ENCODE measurements around the gene TTLL12.
A peak's percentile ranks its signal among the peaks of the same experiment; 100 is the strongest.
"Not testable (repeated sequence)": the region's sequence is repeated elsewhere in the genome, so short reads cannot be mapped to it uniquely, and the experiment has no call there.

Gene TTLL12

DNA sequence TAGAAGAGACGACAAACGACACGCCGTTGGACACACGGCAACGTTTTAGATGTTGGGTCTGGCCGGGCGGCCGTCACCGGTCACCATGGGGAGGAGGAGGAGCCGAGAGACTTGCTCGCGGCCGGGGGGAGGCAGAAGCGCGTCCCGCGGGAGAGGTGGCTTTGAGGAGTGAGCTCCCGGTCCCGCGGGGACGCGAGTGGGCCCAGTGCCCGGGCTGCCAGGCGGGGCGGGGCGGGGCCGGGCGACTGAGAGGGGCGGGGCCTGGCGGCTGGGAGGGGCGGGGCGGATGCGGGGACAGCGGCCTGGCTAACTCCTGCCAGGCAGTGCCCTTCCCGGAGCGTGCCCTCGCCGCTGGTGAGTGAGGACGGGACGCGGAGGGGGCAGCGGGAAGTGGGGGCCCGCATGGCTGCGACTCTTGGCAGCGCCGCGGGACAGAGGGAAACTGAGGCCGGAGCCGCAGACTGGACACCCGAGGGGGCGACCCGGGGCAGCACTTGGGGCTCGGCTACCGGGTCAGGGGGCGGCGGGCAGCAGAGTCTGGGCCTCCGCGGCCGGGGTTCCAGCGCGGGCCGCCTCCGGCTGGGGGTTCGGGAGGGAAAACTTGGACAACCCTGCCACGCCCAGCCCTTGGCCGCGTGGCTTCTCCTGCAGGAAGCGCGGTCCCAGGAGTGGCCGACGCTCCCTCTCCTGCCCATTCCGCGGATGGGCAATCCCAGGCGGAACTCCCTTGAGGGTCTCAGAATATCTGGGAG, 35.5 kb downstream of the TTLL12 start, which contains the start of gene TSPO:
TSS of gene TSPO (plus strand) at position 309 of the 752 bp plus-strand sequence. CDS start 7,680 bp downstream, outside the sequence.
- no peak for TF ChIP-seq CTCF (IDR thresholded peaks at IDR 0.05; ENCODE audit: insufficient read depth, low read depth, low read length, missing control alignments)
- peak; percentile 49 for DNase-seq (ENCODE audit: low read depth)
- peak within 1 kb of the TSS; percentile 82 for H3K4me3 ChIP-seq (ENCODE audit: low read length)

DNA sequence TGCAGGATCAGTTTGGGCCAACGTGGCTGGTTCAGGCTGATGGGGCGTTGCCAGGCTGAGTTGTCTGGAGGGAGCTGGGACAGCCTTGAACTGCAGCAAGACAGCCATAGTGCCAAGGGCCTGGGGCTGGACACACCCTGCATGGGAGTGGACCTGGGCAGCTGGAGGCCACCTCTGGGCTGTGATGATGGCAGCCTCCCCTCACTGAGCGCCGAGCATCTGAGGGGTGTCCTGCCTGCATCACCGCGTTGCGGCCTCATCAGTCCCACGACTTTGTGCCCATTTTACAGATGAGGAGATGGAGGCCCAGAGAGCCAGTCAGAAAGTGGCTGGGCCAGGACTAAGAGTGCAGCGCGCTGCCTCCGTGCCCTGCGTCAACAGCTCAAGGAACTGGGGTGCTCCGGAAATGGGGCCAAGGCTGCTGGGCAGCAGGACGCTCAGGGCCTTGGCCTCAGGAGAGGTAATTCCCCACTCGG, 36.2 kb downstream of the TTLL12 start:
- no peak for TF ChIP-seq CTCF (IDR thresholded peaks at IDR 0.05; ENCODE audit: insufficient read depth, low read depth, low read length, missing control alignments)
- DNase-seq (ENCODE audit: low read depth), result no peak
- peak overlapping the region; percentile 82 for H3K4me3 ChIP-seq (ENCODE audit: low read length)

DNA sequence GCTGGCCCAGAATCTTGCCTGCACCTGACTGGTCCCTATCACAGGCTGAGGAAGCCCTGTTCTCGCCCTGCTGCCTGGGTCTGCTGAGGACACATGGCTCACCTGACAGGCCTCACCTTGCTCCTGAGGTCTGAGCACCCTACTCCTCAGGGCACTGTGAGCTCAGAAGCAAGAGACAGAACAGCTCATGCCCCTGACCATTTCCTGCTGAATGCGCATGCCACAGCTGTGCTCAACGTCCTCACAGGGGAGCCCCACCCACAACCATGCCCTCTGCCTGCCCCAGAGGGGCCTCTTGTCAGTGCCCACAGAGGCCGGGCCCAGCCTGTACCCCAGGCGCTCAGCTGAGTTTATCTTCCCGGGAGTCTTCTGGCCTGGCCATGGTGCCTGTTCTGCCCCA, 38.4 kb downstream of the TTLL12 start:
- no peak for TF ChIP-seq CTCF (IDR thresholded peaks at IDR 0.05; ENCODE audit: insufficient read depth, low read depth, low read length, missing control alignments)
- H3K4me3 ChIP-seq (ENCODE audit: low read length), result no peak overlapping the region
- peak; percentile 56 for DNase-seq (ENCODE audit: low read depth)

- DNase-seq (ENCODE audit: low read depth), result no peak
- no peak for TF ChIP-seq CTCF (IDR thresholded peaks at IDR 0.05; ENCODE audit: insufficient read depth, low read depth, low read length, missing control alignments)
- no peak overlapping the region for H3K4me3 ChIP-seq (ENCODE audit: low read length)
These were observed 39.1 kb downstream of the TTLL12 start for GRCh38 chr22:43147821-43148220.

GRCh38 chr22:43146332-43146731, 40.6 kb downstream of the TTLL12 start:
- DNase-seq (ENCODE audit: low read depth), result not testable (repeated sequence)

DNA sequence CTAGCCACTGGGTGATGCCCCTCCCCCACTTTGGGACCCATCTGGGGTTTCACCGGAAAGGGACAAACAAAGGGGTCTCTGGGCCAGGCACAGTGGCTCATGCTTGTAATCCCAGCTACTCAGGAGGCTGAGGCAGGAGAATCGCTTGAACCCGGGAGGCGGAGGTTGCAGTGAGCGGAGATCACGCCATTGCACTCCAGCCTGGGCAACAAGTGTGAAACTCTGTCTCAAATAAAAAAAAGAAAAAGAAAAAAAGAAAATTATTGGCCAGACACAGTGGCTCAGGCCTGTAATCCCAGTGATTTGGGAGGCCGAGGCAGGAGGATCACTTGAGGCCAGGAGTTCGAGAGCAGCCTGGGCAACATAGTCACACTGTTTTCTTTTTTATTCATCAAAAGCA, 41.6 kb downstream of the TTLL12 start:
- not testable (repeated sequence) for DNase-seq (ENCODE audit: low read depth); H3K4me3 ChIP-seq (ENCODE audit: low read length)

More at GRCh38 chr22:43146332-43146731, 40.6 kb downstream of the TTLL12 start:
- H3K4me3 ChIP-seq (ENCODE audit: low read length), result not testable (repeated sequence)

GRCh38 chr22:43144949-43145348, 42.0 kb downstream of the TTLL12 start:
- peak; percentile 68 for DNase-seq (ENCODE audit: low read depth)
- no peak overlapping the region for H3K4me3 ChIP-seq (ENCODE audit: low read length)
- no peak for TF ChIP-seq CTCF (IDR thresholded peaks at IDR 0.05; ENCODE audit: insufficient read depth, low read depth, low read length, missing control alignments)

Data from epithelial cell of esophagus (primary cell).